Testis (tissue), 3 donors: ENCODE results near the gene SFXN1. TPM values are rescaled to one million over a fixed set of nuclear protein-coding genes. Genes with fewer than 3 reads are reported as not detected.

Experiments
- DNase-seq: peaks from one replicate; pipeline ENCODE4 v3.0.0-alpha.2; 2019
- H3K27ac ChIP-seq, 2 donors: fragments of 200-600 bp; sonication (generic); one replicate each; pipeline ENCODE4 v1.5.1; 2019
- H3K27me3 ChIP-seq: fragments of 200-600 bp; sonication (generic); one replicate; pipeline ENCODE4 v1.5.1; 2019
- H3K36me3 ChIP-seq: fragments of 200-600 bp; sonication (generic); one replicate; pipeline ENCODE4 v1.5.1; 2017; ENCODE audit warnings: low read depth; ENCODE audit errors: missing control alignments
- H3K4me1 ChIP-seq: fragments of 200-600 bp; sonication (generic); one replicate; pipeline ENCODE4 v1.5.1; 2019
- H3K4me3 ChIP-seq, 2 donors: fragments of 200-600 bp; sonication (generic); one replicate each; pipeline ENCODE4 v1.5.1; 2017 to 2019
- H3K9me3 ChIP-seq: fragments of 200-600 bp; sonication (generic); one replicate; pipeline ENCODE4 v1.5.1; 2017
- POLR2A ChIP-seq: fragments of 450-650 bp; IDR thresholded peaks from one replicate; pipeline ENCODE4 v1.6.1; 2017; ENCODE audit warnings: antibody characterized with exemption, mild to moderate bottlenecking, moderate library complexity
- WGBS, 2 donors: methylation state at CpG; one replicate each; pipeline ENCODE4 v1.1.5; 2018; 5-methylcytosine and 5-hydroxymethylcytosine counted together
- intact Hi-C: fragments of 100-400 bp; cut with DNase I; formaldehyde crosslinking; loops from one replicate; pipeline ENCODE4 v1.15.1; 2023; ENCODE audit warnings: low total_unique reads
- polyA plus RNA-seq: library from polyadenylated mRNA; stranded (reverse); fragments of 350-450 nt; fragmentation: Illumina TruSeq; extraction: RNeasy Lipid Tissue Mini Kit (QIAGEN cat#74804); gene quantifications from one replicate; pipeline ENCODE4 v1.2.3, GENCODE V29; 2014; ENCODE audit warnings: low read depth, low replicate concordance; ENCODE audit not compliant: insufficient read depth
- total RNA-seq, 2 donors: library from RNA; depleted of rRNA; stranded (reverse); fragments of >200 nt; gene quantifications; one replicate each; pipeline ENCODE4 v1.2.3, GENCODE V29; 2016
- TF ChIP-seq, protein P1 (sequence below), 3 experiments: fragments of 450-650 bp in 2 of 3; fragments of 200-600 bp in 1 of 3; sonication (generic) in 1 of 3; IDR thresholded peaks; one replicate each; pipeline ENCODE4 v1.5.1; 2016 to 2019; ENCODE audit warnings: antibody characterized with exemption in 3 of 3, mild to moderate bottlenecking in 2 of 3, moderate library complexity in 1 of 3

Gene SFXN1
- total and polyA plus RNA-seq, 3 donors from 2014 or later: 22.6 to 44.5 (median 29.3) TPM

GRCh38 chr5:175484322-175484721 lies 6.0 kb downstream of the SFXN1 start:
- H3K27me3 ChIP-seq: no peaks in the 10 kb centered on the region
- intact Hi-C loops: no loop called here
- H3K4me1 ChIP-seq: peaks cover 6% of the 10 kb centered on the region
- H3K36me3 ChIP-seq: no peaks in the 10 kb centered on the region
- WGBS, 2 donors: 96 to 97% methylated on average over 15 to 26 of the region's 26 CpGs
- H3K27ac ChIP-seq: no peak overlapping the region
- H3K9me3 ChIP-seq: no peaks in the 10 kb centered on the region
- DNase-seq: no peak
- no peak for TF ChIP-seq POLR2A
- TF ChIP-seq, protein P1, sequence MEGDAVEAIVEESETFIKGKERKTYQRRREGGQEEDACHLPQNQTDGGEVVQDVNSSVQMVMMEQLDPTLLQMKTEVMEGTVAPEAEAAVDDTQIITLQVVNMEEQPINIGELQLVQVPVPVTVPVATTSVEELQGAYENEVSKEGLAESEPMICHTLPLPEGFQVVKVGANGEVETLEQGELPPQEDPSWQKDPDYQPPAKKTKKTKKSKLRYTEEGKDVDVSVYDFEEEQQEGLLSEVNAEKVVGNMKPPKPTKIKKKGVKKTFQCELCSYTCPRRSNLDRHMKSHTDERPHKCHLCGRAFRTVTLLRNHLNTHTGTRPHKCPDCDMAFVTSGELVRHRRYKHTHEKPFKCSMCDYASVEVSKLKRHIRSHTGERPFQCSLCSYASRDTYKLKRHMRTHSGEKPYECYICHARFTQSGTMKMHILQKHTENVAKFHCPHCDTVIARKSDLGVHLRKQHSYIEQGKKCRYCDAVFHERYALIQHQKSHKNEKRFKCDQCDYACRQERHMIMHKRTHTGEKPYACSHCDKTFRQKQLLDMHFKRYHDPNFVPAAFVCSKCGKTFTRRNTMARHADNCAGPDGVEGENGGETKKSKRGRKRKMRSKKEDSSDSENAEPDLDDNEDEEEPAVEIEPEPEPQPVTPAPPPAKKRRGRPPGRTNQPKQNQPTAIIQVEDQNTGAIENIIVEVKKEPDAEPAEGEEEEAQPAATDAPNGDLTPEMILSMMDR (IDR thresholded peaks at IDR 0.05): no peak
- no peak overlapping the region for H3K4me3 ChIP-seq

GRCh38 chr5:175484829-175485228 lies 6.5 kb downstream of the SFXN1 start:
- TF ChIP-seq, protein P1 (IDR thresholded peaks at IDR 0.05): no peak
- no peak for TF ChIP-seq POLR2A
- Histone ChIP-seq H3K4me3 (no peak overlapping the region), H3K36me3 (no peaks in the 10 kb centered on the region), H3K4me1 (peaks cover under 1% of the 10 kb centered on the region), H3K27ac (no peak overlapping the region), H3K27me3 (no peaks in the 10 kb centered on the region), H3K9me3 (no peaks in the 10 kb centered on the region)
- intact Hi-C loops: no loop called here
- 96 to 99% methylated on average over 4 of the region's 4 CpGs for WGBS, 2 donors
- DNase-seq: no peak

- no peaks in the 10 kb centered on the region for H3K27me3 ChIP-seq
- no peaks in the 10 kb centered on the region for H3K4me1 ChIP-seq
- intact Hi-C loops: no loop called here
- no peak overlapping the region for H3K27ac ChIP-seq
- H3K36me3 ChIP-seq: no peaks in the 10 kb centered on the region
- DNase-seq: no peak
- no peak overlapping the region for H3K4me3 ChIP-seq
- no peaks in the 10 kb centered on the region for H3K9me3 ChIP-seq
- 94 to 97% methylated on average over 6 of the region's 6 CpGs for WGBS, 2 donors
- TF ChIP-seq, protein P1 (IDR thresholded peaks at IDR 0.05): no peak
- TF ChIP-seq POLR2A: no peak
Observed at GRCh38 chr5:175485631-175486030, 7.3 kb downstream of the SFXN1 start.

DNA sequence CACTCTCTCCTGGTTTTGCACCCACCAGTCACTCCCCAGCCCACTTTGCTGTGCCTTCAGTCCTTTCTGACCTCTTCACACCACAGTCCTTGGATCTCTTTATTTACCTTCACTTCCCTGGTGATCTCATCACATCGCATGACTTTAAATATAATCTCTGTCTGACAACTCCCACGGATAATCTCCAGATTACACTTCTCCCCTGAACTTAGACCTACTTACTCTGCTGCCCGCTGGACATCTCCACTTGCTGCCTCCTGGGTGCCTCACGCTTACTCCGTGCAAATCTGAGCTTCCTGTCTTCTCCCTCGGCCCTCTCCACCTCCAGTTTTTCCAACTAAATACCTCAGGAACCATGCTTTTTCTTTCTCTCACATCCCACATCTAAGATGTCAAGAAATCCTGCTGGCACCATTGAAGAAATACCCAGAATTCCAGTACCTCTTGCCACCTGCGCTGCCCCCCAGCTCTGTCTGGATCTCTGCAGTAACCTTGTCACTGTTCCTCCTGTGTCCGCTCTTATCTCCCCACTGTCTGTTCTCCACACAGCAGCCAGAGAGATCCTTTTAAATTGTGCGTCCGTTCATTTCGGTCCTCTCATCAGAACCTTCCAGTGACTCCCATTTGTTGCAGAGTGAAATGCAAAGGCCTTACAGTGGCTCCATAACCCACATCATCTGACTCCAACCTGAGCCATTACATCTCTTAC lies 9.3 kb downstream of the SFXN1 start:
- TF ChIP-seq, protein P1 (IDR thresholded peaks at IDR 0.05): no peak
- TF ChIP-seq POLR2A: no peak
- Histone ChIP-seq H3K36me3 (no peaks in the 10 kb centered on the region), H3K27me3 (no peaks in the 10 kb centered on the region), H3K9me3 (no peaks in the 10 kb centered on the region), H3K4me1 (no peaks in the 10 kb centered on the region), H3K27ac (no peak overlapping the region), H3K4me3 (no peak overlapping the region)
- WGBS, 2 donors: 69 to 78% methylated on average over 11 of the region's 11 CpGs
- intact Hi-C loops: no loop called here
- DNase-seq: no peak
